Breast epithelium (tissue), 4 donors: ENCODE results near the gene NOVA2. TPM values are rescaled to one million over a fixed set of nuclear protein-coding genes. Genes with fewer than 3 reads are reported as not detected.

Experiments used
- DNase-seq, 2 donors: peaks; one replicate each; pipeline ENCODE4 v3.0.0-alpha.2; 2019; ENCODE audit warnings: low spot score in 2 of 2
- H3K27ac ChIP-seq, 2 donors: fragments of 200-600 bp; sonication (generic) in 1 of 2; one replicate each; pipeline ENCODE4 v1.5.1; 2016 to 2019; ENCODE audit warnings: mild to moderate bottlenecking in 1 of 2
- H3K27me3 ChIP-seq, 2 donors: fragments of 200-600 bp; sonication (generic) in 1 of 2; one replicate each; pipeline versions ENCODE4 v1.5.1 to v1.6.0; 2017 to 2019; ENCODE audit warnings: control low read depth in 1 of 2, mild to moderate bottlenecking in 1 of 2
- H3K36me3 ChIP-seq: fragments of 200-600 bp; one replicate; pipeline ENCODE4 v1.5.1; 2019
- H3K4me1 ChIP-seq, 2 donors: fragments of 200-600 bp; sonication (generic); one replicate each; pipeline ENCODE4 v1.5.1; 2016 to 2019; ENCODE audit warnings: control low read depth in 1 of 2
- H3K4me3 ChIP-seq, 3 donors: fragments of 200-600 bp; sonication (generic); 1 replicate in 2 of 3; 2 replicates in 1 of 3; pipeline ENCODE4 v1.5.1; 2016 to 2019; ENCODE audit warnings: mild to moderate bottlenecking in 3 of 3, moderate library complexity in 2 of 3
- H3K9me3 ChIP-seq, 2 donors: fragments of 200-600 bp; sonication (generic) in 1 of 2; one replicate each; pipeline ENCODE4 v1.5.1; 2016 to 2019; ENCODE audit warnings: control low read depth in 1 of 2
- POLR2A ChIP-seq: fragments of 450-650 bp; IDR thresholded peaks from one replicate; pipeline ENCODE4 v1.6.1; 2016; ENCODE audit warnings: antibody characterized with exemption, mild to moderate bottlenecking, moderate library complexity
- POLR2AphosphoS5 ChIP-seq, 3 donors: sonication (generic); formaldehyde crosslinking; IDR thresholded peaks; one replicate each; pipeline ENCODE4 v1.6.1; 2017; ENCODE audit warnings: antibody characterized with exemption in 3 of 3
- intact Hi-C: fragments of 100-400 bp; cut with DNase I; formaldehyde crosslinking; loops from one replicate; pipeline ENCODE4 v1.15.1; 2023; ENCODE audit warnings: low total_unique reads
- total RNA-seq, 3 donors: library from RNA; depleted of rRNA; stranded (reverse); fragments of >200 nt; gene quantifications; one replicate each; pipeline ENCODE4 v1.1.0, GENCODE V29; 2016
- TF ChIP-seq, protein P1 (sequence below), 3 donors: fragments of 450-650 bp; IDR thresholded peaks; one replicate each; pipeline ENCODE4 v1.5.1; 2016 to 2017; ENCODE audit warnings: antibody characterized with exemption in 3 of 3, mild to moderate bottlenecking in 3 of 3, moderate library complexity in 3 of 3

The NOVA2 gene
- total RNA-seq, 3 donors from 2014 or later, result 0.59 to 3.6 (median 1.1) TPM

DNA sequence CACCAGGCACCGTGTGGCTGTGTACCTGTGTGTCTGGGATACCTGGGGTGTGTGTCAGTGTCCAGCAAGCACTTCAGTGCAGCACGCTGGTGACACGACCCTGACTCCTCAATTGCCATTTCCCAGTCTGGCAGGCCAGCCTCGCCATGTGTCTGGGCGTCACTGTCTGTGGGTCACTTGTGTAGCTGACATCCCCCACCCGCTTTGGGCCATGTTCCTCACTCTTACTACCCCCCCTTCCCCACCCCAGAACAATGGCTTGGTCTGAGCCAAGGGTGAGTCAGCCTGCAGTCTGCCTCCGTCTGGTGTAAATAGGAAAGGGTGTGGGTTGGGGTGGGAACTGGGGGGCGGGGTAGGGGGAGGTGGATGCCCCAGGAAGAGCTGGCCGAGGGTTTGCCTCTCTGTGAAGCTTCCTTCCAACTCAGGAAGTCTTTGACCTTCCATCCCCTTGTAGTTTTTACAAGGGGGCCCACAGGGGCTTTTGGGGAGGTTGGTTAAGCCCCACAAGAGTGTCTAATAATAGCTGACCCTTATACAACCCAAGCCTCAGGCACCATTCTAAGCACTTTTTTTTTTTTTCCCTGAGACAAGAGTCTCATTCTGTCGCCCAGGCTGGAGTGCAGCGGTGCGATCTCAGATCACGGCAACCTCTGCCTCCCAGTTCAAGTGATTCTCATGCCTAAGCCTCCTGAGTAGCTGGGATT is 17.6 kb downstream of the NOVA2 start:
- H3K27me3 ChIP-seq, result peaks cover 0 to 42% of the 10 kb centered on the region in 2 donors
- H3K36me3 ChIP-seq, result no peaks in the 10 kb centered on the region
- DNase-seq, result peak in 1 of 2 donors; percentile 30
- H3K4me3 ChIP-seq, result no peak overlapping the region
- peak overlapping the region in 1 of 2 donors; percentile 55 for H3K27ac ChIP-seq
- peaks cover 0 to 5% of the 10 kb centered on the region in 2 donors for H3K9me3 ChIP-seq
- intact Hi-C loops, result no loop called here
- TF ChIP-seq, protein P1, sequence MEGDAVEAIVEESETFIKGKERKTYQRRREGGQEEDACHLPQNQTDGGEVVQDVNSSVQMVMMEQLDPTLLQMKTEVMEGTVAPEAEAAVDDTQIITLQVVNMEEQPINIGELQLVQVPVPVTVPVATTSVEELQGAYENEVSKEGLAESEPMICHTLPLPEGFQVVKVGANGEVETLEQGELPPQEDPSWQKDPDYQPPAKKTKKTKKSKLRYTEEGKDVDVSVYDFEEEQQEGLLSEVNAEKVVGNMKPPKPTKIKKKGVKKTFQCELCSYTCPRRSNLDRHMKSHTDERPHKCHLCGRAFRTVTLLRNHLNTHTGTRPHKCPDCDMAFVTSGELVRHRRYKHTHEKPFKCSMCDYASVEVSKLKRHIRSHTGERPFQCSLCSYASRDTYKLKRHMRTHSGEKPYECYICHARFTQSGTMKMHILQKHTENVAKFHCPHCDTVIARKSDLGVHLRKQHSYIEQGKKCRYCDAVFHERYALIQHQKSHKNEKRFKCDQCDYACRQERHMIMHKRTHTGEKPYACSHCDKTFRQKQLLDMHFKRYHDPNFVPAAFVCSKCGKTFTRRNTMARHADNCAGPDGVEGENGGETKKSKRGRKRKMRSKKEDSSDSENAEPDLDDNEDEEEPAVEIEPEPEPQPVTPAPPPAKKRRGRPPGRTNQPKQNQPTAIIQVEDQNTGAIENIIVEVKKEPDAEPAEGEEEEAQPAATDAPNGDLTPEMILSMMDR (IDR thresholded peaks at IDR 0.05), result no peak
- no peak for TF ChIP-seq POLR2AphosphoS5 (IDR thresholded peaks at IDR 0.05)
- no peak for TF ChIP-seq POLR2A
- H3K4me1 ChIP-seq, result no peaks in the 10 kb centered on the region

DNA sequence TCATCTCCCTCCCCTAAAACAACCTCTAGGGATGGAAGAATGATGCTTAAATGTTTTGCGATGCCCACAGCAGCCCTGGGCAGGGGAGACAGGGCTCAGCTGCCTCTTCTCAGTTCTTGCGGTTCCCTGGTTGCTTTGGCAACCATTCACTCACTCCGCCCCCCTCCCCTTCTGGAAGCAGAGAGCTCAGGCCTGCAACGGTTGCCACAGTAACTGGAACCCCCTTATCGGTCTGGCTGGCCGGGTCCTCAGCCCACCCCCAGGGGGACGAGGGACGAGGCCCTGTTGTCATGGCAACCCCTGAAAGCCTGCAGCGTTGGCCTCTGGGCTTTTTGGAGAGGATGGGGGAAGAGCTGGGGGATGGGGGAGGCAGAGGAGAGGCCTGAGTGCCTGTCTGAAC is 19.5 kb downstream of the NOVA2 start:
- Histone ChIP-seq H3K27ac (peak overlapping the region in 1 of 2 donors; percentile 25), H3K4me1 (no peaks in the 10 kb centered on the region), H3K27me3 (peaks cover 0 to 29% of the 10 kb centered on the region in 2 donors), H3K4me3 (no peak overlapping the region), H3K36me3 (no peaks in the 10 kb centered on the region), H3K9me3 (peaks cover 0 to 5% of the 10 kb centered on the region in 2 donors)
- intact Hi-C loops, result no loop called here
- TF ChIP-seq POLR2AphosphoS5 (IDR thresholded peaks at IDR 0.05), result no peak
- TF ChIP-seq, protein P1 (IDR thresholded peaks at IDR 0.05), result no peak
- TF ChIP-seq POLR2A, result no peak
- DNase-seq, result no peak

DNA sequence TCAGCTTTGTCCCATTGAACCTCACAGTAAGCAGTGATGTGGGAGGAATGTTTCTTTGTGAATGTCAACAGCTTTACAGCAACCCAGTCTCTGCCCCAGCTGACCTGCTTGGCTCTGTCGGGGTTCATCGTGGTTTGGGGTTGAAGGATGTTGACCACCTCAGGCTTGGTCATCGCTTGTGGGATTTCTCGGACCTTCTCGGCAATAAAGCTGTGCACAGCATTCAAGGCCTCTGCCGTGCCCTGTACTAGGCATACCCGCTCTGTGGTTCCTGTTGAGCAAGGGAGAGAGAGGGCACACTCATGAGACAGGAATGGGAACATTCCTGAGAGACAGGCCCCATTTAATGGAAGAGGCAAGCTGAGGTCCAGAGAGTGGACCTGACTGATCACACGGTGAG is 20.0 kb downstream of the NOVA2 start:
- no peak overlapping the region for H3K27ac ChIP-seq
- no peaks in the 10 kb centered on the region for H3K36me3 ChIP-seq
- no peak overlapping the region for H3K4me3 ChIP-seq
- intact Hi-C loops, result no loop called here
- TF ChIP-seq POLR2A, result no peak
- TF ChIP-seq, protein P1 (IDR thresholded peaks at IDR 0.05), result no peak
- no peak for TF ChIP-seq POLR2AphosphoS5 (IDR thresholded peaks at IDR 0.05)
- H3K27me3 ChIP-seq, result peaks cover 0 to 24% of the 10 kb centered on the region in 2 donors
- DNase-seq, result no peak
- H3K4me1 ChIP-seq, result no peaks in the 10 kb centered on the region
- H3K9me3 ChIP-seq, result peaks cover 0 to 5% of the 10 kb centered on the region in 2 donors

DNA sequence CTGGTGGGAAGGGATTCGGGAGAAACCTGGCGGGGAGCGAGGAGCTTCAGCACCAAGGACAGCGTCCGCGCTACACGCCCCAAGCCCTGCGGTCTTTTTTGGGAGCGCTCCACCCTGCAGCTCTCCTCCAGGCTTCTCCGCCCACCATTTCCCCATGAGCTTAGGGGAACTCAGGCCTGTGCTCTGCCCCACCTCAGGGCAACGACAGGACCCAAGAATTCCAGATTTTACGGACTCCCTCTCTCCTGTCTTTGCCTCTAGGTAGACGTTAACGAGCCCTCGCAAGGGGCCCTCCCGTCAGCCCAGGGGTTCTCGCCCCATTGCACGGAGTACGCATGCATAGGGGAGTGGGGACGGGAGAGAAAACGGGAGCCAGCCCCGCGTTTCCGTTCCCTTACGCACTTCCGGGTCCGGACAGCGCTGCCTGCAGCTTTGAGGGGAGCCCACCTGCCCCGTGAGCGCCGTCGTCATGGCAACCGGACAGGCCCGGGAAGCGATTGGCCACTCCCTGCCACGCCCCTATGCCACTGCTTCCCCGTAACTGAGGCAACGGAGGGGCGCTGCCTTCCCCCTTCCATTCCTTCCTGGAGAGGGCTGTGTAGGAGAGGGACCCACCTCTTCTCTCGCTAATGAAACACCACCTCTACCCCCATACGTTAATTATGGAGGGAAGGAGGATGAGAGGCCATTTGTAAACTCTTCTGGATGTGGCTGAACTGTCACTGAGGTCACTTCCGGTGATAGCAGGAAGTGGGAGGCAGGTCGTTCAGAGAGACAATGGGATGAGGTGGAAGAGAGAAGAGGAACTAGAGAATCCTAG is 20.8 kb downstream of the NOVA2 start:
- peak overlapping the region in 2 of 3 donors; percentile 18 to 45 for H3K4me3 ChIP-seq

More for the DNA sequence above, 20.8 kb downstream of the NOVA2 start:
- H3K27me3 ChIP-seq, result peaks cover 0 to 17% of the 10 kb centered on the region in 2 donors
- DNase-seq, result no peak
- no peak overlapping the region for H3K27ac ChIP-seq
- H3K4me1 ChIP-seq, result no peaks in the 10 kb centered on the region
- intact Hi-C loops, result no loop called here
- TF ChIP-seq POLR2A, result no peak
- TF ChIP-seq, protein P1 (IDR thresholded peaks at IDR 0.05), result no peak
- no peak for TF ChIP-seq POLR2AphosphoS5 (IDR thresholded peaks at IDR 0.05)
- H3K9me3 ChIP-seq, result peaks cover 0 to 5% of the 10 kb centered on the region in 2 donors
- no peaks in the 10 kb centered on the region for H3K36me3 ChIP-seq
